ENCODE measurements around the gene BDKRB1.

DNA sequence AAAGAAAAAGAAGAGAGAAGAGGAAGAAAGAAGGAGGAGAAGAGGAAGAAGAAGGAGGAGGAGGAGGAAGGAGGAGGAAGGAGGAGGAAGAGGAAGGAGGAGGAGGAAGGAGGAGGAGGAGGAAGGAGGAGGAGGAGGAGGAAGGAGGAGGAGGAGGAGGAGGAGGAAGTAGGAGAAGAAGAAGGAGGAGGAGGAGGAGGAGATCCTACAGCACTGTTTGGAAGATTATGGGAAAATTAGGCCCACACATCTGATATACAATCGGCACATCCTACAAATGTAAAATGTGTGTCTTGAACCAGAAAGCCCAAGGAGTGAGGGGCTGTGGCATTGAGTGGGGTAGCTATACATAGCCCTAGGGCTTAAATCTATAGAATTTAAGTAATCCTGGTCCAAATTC lies 39.4 kb upstream of the BDKRB1 start:
- TF ChIP-seq EZH2 (IDR thresholded peaks at IDR 0.05; ENCODE audit: insufficient read depth, poor library complexity, severe bottlenecking), result no peak
- no peak for TF ChIP-seq EZH2phosphoT487 (IDR thresholded peaks at IDR 0.05; ENCODE audit: insufficient read depth, low read depth)

Measured in GM23248 (cell line).